GM18870 (cell line): ENCODE data around the gene CUX1.
A peak's percentile ranks its signal among the peaks of the same experiment; 100 is the strongest.
"Not testable (repeated sequence)": the region's sequence is repeated elsewhere in the genome, so short reads cannot be mapped to it uniquely, and the experiment has no call there.

Source experiments
- ATAC-seq: cut with Tn5 transposase; IDR thresholded peaks from one replicate; pipeline ENCODE4 v1.9.1; 2021; ENCODE audit warnings: moderate library complexity; ENCODE audit not compliant: unreplicated experiment

The CUX1 gene

DNA sequence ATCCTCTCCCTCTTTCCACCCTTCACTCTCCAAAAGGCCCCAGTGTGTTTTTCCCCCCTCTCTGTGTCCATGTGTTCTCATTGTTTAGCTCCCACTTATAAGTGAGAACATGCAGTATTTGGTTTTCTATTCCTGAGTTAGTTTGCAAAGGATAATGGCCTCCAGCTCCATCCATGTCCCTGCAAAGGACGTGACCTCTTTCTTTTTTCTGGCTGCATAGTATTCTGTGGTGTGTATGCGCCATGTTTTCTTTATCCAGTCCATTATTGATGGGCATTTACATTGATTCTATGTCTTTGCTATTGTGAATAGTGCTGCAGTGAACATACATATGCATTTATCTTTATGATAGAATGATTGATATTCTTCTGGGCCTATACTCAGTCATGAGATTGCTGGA is 31.9 kb downstream of the CUX1 start:
- not testable (repeated sequence) for ATAC-seq

DNA sequence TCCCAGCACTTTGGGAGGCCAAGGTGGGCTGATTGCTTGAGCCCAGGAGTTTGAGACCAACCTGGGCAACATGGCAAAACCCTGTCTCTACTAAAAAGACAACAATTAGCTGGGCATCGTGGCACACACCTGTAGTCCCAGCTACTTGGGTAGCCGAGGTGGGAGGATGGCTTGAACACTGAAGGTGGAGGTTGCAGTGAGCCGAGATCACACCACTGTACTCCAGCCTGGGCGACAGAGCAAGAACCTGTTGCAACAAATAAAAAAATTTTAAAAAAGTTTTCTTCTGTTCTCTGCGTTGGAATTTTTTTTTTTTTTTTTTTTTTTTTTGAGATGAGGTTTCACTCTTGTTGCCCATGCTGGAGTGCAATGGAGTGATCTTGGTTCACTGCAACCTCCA is 34.9 kb downstream of the CUX1 start:
- not testable (repeated sequence) for ATAC-seq

DNA sequence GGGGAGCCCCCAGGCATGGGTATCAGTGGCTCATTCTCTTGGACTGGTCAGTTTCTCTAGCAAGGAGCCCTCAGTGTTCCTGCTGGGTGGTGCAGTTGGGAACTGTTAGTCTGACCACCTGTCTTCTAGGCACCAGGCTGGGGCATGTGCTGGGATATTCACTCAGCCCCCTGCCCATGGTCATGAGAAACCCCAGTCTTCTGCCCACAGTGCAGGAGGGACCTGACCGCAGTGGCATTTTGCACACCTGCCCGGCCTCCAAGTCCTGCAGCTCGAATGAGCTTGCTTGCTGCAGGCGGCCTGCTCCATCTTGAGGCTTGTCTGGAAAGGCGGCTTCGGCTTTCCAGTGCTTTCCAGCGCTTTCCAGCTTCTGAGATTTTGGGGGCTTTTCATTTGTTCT is 36.3 kb downstream of the CUX1 start:
- no peak for ATAC-seq

DNA sequence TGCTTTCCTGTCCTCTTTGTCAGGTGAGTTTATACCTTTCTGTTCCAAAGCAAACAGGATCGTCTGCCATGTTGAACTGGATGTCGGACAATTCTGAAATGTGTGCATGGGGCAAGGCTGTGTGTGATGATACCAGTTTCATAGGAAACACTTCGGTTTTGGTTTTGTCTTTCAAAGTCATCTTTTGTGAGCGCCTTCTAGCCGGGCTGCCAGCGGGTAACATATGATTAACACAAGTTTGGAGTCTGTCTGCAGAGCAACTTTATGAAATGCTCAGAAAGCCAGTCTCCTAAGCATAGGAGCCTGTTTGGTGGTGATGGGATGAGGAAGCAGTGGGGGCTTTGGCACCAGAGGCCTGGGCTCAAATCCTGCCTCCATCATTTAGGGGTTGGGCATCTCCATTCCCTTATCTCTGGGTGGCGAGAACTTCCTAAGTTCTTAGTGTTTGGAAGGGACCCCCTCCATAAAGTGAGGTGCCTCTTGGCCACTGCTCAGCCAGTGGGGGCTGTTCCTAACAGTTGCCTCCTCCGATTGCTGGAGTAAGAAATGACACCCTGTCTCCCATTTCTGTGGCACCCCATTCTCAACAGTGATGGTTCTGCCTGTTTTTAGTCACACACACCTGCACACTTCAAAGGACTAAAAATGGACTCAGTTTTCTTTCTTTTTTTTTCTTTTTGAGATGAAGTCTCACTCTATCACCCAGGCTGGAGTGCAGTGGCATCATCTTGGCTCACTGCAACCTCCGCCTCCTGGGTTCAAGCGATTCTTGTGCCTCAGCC is 36.8 kb downstream of the CUX1 start:
- no peak for ATAC-seq

DNA sequence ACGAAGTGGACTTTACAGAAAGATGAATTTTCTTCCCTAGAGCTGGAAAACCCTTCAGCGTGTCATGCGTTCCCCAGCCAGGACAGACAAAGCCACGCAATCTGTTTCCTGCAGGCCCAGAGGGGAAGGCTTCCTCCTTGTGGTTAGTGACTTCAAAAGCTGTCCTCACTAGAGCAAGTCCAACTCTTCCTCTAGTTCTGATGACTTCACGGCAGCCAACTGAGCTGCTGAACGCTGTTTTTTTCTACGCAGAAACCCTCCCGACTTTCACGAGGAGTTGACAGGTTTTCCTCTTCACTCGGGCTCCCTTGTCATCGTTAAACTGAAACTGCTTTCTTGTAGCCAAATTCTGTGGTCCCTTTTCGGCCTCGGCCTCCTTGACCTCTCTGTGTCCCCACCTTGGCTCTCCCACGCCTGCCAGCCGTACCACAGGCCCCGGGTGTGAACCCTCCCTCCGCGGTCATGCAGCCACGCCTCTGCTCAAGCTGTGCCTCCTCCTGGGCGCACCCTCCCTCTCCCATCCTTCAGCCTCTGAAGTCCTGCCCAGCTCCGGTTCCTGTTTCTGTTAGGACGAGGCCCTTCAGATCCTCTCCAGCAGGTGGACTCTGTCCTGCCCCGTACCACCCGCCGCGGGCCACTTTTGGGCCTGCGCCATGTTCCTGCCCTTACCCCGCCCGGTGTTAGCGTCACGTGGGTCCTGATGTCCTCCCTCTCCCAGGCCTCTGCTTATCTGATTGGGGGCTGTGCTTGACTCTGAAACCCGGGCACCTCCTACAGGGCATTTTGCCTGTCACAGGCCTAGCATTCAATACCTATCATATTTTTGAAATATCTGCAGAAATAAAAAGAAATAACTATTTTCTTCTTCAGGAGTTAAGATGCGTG is 39.3 kb downstream of the CUX1 start:
- ATAC-seq, result peak; percentile 80

DNA sequence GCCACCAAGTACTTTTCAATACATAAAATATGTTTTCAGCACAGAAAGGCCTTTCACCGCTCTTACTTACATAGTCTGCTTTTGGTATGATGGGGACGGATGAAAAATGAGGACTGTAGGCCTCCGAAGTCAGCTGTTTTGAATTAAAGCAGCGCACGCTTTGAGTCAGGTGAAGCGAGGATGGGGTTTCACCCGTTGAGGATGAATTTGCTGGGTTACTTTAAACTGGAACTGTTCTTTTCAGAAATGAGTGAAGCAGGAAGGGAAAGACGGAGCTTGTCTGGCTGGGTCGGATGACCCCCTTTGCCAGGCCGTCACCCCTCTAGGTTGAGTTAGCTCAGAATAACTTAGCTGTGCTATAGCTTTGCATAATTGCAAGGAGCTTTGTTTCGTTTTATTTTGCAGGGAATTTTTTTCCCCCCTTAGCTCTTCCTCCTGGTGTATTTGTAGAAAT is 40.0 kb downstream of the CUX1 start:
- peak; percentile 23 for ATAC-seq

DNA sequence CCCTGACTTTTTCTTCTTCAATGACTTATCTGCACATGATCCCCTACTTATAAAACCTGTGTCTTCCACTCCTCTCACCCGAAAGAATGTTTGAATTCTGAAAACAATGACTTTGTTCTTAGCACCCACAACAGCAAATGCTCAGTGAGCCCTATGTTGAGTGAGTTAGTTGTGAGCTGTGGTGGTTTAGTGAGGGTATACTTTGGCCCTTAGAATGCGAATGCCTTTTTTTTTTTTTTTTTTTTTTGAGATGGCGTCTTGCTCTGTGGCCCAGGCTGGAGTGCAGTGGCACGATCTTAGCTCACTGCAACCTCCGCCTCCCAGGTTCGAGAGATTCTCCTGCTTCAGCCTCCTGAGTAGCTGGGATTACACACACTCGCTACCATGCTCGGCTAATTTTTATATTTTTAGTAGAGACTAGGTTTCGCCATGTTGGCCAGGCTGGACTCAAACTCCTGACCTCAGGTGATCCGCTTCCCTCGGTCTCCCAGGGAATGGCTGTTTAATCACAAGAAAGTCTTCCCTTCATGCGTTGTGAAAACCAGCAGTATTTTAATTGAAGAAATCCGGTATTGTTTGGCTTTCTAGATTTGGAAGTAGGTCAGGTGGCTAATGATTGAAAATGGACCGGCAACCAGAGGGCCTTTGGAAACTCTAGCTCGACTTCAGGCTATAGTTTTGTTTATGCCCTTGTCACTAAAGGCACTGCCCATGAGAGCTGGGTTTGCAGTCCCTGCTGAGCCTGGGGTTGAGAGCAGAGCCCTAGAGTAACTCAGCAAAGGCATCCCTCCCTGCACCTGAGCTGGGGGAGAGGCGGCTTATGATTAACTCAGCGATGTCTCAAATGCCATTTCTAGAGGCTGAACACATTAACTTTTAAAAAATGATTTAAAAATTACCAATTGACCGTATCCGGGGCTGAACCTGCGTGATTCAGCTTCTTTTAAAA is 41.3 kb downstream of the CUX1 start:
- no peak for ATAC-seq

DNA sequence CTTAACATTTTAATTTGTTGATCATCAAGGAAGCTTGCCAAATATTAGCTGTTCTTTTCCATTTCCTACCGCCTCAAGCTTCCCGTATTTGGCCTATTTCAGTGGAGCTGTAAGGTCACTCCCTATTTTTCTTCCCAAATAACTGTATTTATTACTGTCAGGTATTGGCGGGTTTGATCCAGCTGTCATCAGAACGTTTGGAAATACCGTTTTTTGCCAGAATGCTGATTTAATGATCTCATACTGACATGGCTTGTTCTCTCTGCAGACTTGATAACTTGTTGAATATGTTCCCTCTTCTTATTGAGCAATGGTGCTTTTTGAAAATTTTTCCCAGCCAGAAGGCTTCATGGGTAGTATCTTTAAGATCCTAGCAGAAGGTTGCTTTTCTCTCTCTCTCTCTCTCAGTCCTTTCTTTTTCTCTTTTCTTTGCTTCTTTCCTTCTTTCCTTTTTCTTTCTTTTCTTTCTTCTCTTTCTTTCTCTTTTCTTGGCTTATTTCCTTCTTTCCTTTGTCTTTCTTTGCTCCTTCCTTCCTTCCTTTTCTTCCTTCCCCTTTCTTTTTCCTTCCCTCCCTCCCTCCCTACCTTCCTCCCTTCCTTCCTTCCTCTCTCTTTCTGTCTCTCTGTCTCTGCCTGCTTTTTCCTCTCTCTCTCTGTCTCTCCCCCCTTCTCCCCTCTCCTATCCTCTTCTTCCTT is 42.1 kb downstream of the CUX1 start:
- no peak for ATAC-seq

DNA sequence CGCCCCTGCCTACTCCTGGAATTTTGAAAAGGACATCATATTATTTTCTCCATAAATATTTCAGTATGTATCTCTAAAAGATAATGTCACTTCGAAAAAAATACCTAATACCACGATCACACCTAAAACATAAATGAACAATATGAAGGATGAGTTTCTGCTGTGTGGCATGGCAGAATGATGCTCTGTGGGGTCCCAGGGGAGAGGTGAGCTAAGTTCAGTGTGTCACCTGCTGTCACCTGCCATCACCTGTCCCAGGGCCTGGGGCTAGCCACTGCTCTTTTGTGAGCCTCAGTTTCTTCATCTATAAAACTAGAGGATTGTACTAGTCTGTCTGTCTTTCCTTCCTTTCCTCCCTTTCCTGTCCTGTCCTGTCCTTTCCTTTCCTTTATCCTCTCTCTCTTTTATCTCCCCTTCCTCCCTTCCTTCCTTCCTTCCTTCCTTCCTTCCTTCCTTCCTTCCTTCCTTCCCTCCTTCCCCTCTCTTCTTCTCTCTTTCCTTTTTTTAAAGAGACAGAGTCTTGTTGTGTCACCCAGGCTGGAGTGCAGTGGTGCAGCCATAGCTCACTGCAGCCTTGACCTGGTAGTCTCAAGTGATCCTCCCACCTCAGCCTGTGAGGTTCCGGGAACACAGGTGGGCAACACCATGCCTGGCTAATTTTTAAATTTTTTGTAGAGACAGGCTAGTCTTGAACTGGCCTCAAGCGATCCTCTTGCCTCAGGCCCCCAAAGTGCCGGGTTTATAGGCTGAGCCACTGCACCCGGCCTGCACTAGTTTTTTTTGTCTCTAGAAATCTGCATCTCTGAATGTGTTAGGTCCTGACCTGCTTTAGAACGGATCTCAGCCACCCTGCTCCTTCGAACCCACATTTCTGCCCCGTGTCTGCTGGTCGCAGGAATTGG is 43.1 kb downstream of the CUX1 start:
- no peak for ATAC-seq

DNA sequence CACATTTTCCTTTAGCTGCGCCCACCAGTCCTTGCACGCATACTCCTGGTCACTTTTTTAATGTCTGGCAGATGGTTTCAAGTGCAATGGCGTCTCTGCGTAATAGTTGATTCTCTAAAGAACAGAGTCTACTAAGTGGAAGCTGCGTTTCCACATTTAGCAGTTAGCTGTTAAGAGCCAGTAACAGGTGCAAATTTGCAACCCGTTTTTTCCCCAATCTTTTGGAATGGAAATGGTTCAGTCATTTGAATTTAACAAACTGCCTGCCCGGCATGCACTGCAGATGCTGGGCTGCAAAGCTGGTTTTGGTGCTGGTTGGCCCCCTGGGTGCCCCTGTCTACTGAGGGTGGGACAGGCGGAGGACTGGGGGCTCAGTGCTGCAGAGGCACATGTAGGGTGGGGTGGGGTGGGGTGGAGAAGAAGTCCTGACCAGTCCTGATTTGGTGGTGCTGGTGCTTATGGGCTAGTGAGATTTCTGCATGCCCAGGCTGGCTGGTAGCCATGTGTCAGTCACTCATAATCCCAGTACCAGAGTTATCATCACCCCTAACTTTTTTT is 43.9 kb downstream of the CUX1 start:
- ATAC-seq, result no peak

DNA sequence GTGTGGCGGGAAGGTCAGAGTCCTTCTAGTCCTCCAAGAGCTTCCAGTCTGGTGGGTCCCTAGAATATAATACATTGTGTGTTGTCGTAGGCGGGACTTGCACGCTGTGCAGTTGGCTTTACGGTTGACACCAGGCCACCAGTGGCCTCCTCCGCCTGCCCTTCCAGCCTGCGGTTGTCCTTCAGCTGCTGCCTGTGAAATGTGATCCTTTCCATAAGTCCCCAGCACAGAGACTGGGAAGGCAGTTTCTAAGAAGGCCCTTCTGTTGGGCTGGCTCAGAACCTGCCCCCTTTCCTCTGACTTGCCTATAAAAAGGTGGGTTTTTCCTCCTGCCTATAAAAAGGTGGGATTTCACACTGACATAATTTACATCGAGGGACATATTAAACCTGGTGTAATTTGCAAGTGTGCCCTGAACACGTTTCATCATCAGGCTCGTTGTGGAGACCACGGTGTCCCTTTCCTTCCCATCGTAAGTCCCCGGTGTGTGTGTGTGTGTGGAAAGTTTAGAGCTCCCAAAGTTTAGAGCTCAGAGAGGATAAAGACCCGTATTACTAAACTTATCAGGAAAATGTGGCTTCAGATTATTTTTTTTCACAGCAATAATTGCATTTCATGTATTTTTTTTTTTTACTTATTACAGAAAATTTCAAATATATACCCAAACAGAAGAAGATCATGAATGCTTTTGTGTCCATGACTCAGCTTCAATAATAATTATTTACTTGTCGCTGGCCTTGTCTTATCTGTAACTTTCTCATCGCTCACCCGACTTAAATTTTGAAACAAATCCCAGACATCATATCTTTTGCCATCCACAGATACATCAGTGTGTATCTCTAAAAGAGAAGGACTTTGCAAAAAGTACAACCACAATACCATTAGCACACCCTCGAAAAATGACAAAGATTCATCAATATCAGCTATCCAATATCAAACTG is 45.1 kb downstream of the CUX1 start:
- no peak for ATAC-seq

DNA sequence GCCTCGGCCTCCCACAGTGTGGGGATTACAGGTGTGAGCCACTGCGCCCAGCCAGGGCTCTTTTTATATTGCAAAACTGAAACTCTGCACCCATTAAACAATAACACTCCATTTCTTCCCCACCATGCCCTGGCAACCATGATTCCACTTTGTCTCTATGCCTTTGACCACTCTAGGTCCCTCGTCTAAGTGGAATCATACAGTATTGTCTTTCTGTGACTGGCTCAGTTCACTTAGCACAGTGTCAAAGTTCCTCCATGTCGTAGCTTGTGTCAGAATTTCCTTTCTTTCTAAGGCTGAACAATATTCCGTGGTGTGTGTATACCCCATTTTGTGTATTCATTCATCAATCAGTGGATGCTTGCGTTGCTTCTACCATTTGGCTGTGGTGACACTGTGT is 46.2 kb downstream of the CUX1 start:
- ATAC-seq, result no peak

DNA sequence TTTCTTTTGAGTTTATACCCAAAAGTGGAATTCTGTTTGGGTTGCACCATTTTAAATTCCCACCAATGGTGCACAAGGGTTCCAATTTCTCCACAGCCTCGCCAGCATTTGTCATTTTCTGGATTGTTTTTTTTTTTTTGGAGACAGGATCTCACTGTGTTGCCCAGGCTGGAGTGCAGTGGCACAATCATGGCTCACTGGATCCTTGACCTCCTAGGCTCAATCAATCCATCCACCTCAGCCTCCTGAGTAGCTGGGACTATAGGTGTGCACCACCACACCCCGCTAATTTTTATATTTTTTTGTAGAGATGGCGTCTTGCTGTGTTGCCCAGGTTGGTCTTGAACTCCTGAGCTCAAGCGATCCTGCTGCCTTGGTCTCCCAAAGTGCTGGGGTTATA is 46.6 kb downstream of the CUX1 start:
- ATAC-seq, result no peak

DNA sequence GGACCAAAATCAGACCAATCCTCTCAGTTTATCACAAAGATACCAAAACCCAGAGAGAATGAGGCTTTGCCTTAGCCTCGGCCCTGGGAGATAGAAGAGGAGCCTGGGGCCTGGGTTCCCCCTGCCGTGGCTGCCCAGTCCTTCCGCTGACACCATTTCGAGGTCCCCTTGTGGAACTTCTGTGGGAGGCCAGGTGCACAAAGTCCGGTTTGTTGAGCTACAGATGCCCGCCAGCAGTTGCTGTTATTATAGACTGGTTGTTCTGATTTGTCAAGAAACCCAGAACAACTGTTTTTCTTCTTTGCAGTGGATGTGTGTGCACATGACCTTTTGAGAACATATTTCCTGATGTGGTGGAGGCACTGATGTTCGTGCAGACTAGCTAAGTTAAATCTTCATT is 47.6 kb downstream of the CUX1 start:
- ATAC-seq, result no peak

DNA sequence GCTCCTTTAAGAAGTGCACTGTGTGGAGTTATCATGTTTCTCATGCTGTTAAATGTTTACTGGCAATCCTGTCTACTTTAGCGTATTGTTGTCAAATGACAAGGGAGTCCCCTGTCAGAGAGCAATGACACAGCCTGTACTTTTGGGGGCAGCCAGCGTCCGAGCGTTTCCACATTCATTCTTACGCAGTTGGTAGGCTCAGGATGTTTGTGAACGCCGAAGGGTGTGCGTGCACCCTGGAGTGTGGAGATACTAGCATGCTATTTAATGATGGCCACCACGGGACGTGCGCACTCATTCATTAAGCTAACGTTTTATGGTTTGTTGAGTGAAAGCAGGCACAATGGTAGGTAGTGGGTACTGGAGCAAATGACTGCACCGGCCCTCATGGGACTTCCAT is 48.0 kb downstream of the CUX1 start:
- no peak for ATAC-seq

DNA sequence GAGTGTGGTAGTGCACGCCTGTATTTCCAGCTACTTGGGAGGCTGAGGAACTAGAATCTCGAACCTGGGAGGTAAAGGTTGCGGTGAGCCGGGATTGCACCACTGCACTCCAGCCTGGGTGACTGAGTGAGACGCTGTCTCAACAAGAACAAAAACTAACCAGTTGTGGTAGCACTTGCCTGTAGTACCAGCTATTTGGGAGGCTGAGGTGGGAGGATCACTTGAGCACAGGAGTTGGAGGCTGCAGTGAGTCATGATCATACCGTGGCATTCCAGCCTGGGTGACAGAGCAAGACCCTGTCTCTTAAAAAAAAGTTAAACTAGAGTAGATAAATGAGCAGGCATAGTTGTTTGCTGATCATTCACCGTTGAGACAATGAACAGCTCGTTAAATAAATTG is 48.9 kb downstream of the CUX1 start:
- no peak for ATAC-seq

DNA sequence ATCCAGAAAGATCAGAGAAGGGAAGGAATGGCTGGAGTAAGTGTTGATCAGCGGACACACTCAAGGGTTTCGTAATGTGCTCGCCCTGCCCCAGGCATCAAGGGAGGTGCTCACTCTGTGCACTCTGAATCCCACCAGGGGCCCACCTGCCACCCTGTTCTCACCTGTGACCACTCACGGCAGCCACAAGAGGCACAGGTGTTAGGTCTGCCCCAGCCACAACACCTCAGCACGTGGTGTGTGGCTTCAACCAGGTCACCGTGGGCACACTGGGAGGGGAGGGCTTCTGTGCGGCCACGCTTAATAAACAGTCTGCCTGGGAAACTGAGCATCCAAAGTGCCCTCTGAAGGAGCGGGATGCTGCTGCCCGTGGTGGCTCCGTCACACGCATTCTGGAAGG is 49.8 kb downstream of the CUX1 start:
- ATAC-seq, result no peak

DNA sequence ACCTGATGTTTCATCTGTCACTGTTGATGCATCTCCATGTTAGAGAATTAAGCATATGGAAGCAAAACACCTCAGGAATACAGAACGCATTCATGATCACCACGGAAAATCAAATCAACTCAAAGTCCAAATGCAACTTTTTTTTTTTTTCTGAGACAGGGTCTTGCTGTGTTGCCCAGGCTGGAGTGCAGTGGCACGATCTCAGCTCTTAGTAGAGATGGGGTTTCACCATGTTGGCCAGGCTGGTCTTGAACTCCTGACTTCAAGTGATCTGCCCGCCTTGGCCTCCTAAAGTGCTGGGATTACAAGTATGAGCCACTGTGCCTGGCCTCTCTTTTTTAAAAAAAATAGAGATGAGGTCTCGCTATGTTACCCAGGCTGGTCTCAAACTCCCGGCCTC is 50.3 kb downstream of the CUX1 start:
- ATAC-seq, result not testable (repeated sequence)
